ENCODE measurements around the gene CCL21. TPM values are rescaled to one million over a fixed set of nuclear protein-coding genes. Genes with fewer than 3 reads are reported as not detected.
"Not testable (repeated sequence)": the region's sequence is repeated elsewhere in the genome, so short reads cannot be mapped to it uniquely, and the experiment has no call there.

CCL21 gene
- polyA plus RNA-seq, 1 experiment: not detected

DNA sequence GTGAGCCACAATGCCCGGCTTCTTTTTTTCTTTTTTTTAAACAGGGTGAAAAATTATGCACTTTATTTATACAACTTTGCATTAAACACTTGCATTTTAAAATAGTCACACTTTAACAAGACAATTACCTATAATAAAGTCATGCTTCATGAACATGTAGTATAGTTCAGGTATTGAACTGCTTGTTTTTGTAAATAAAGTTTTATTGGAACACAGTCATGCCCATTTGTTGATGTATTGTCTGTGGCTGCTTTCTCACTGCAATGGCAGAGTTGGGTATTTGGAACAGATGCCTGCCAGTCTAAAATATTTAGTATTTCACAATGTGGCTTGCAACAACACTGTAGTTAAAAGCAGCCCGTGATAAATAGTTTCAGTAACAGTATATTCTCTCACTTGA lies 32.8 kb upstream of the CCL21 start:
- no peak for DNase-seq (ENCODE audit: low read depth)
- POLR2A ChIA-PET: no interaction called here

DNA sequence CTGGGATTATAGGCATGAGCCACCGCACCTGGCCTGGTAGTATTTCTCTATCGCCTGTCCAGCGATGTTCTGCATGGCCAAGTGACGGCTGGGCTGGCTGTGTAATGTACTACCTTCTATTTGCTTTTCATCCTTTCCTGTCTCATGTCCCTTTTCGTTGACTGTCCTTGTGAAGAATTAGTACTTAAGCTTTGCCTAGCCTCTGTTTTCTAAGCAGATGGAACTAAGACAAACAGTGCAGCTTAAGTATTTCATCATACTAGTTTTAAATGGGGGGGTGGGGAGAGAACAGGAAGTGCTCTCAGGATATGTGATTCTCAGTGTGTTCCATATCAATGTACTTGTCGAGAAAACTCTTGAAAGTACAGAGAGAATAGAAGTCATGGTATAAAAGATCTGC lies 31.7 kb upstream of the CCL21 start:
- Histone ChIP-seq H3K27me3 (ENCODE audit: control insufficient read depth, insufficient read depth, low read length) (peaks cover 1% of the 10 kb centered on the region; the same call in 1 of the 2 replicates), H3K36me3 (ENCODE audit: control insufficient read depth, insufficient read depth, low read length) (no peaks in the 10 kb centered on the region), H3K4me3 (ENCODE audit: low read depth, low read length) (no peak overlapping the region)
- DNase-seq (ENCODE audit: low read depth): no peak
- TF ChIP-seq, protein P1, sequence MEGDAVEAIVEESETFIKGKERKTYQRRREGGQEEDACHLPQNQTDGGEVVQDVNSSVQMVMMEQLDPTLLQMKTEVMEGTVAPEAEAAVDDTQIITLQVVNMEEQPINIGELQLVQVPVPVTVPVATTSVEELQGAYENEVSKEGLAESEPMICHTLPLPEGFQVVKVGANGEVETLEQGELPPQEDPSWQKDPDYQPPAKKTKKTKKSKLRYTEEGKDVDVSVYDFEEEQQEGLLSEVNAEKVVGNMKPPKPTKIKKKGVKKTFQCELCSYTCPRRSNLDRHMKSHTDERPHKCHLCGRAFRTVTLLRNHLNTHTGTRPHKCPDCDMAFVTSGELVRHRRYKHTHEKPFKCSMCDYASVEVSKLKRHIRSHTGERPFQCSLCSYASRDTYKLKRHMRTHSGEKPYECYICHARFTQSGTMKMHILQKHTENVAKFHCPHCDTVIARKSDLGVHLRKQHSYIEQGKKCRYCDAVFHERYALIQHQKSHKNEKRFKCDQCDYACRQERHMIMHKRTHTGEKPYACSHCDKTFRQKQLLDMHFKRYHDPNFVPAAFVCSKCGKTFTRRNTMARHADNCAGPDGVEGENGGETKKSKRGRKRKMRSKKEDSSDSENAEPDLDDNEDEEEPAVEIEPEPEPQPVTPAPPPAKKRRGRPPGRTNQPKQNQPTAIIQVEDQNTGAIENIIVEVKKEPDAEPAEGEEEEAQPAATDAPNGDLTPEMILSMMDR (IDR thresholded peaks at IDR 0.05; ENCODE audit: insufficient read depth, low read depth, low read length): no peak
- ChIA-PET CTCF (interaction anchor here (1.0 kb wide), 1 partner anchor 14 kb away, joined by 3 read pairs; no protein-coding TSS in a partner anchor), POLR2A (interaction anchor here (0.6 to 0.7 kb wide), 2 partner anchors 68 to 331 kb away, joined by 7 to 12 read pairs; partner anchors contain the start of gene VCP)

More for the DNA sequence above, 32.8 kb upstream of the CCL21 start:
- CTCF ChIA-PET: no interaction called here
- Histone ChIP-seq H3K27me3 (ENCODE audit: control insufficient read depth, insufficient read depth, low read length) (peaks cover 1% of the 10 kb centered on the region; the same call in 1 of the 2 replicates), H3K36me3 (ENCODE audit: control insufficient read depth, insufficient read depth, low read length) (no peaks in the 10 kb centered on the region), H3K4me3 (ENCODE audit: low read depth, low read length) (no peak overlapping the region)
- TF ChIP-seq, protein P1 (IDR thresholded peaks at IDR 0.05; ENCODE audit: insufficient read depth, low read depth, low read length): no peak

DNA sequence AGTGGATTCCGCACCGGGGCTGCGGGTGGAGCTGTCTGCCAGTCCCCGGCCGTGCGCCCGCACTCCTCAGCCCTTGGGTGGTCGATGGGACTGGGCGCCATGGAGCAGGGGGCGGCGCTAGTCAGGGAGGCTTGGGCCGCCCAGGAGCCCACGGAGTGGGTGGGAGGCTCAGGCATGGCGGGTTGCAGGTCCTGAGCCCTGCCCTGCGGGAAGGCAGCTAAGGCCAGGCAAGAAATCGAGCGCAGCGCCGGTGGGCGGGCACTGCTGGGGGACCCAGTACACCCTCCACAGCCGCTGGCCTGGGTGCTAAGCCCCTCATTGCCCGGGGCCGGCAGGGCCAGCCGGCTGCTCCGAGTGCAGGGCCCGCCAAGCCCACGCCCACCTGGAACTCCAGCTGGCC lies 30.2 kb upstream of the CCL21 start:
- H3K36me3 ChIP-seq (ENCODE audit: control insufficient read depth, insufficient read depth, low read length); CTCF ChIA-PET; POLR2A ChIA-PET; H3K27me3 ChIP-seq (ENCODE audit: control insufficient read depth, insufficient read depth, low read length); DNase-seq (ENCODE audit: low read depth); H3K4me3 ChIP-seq (ENCODE audit: low read depth, low read length): not testable (repeated sequence)

DNA sequence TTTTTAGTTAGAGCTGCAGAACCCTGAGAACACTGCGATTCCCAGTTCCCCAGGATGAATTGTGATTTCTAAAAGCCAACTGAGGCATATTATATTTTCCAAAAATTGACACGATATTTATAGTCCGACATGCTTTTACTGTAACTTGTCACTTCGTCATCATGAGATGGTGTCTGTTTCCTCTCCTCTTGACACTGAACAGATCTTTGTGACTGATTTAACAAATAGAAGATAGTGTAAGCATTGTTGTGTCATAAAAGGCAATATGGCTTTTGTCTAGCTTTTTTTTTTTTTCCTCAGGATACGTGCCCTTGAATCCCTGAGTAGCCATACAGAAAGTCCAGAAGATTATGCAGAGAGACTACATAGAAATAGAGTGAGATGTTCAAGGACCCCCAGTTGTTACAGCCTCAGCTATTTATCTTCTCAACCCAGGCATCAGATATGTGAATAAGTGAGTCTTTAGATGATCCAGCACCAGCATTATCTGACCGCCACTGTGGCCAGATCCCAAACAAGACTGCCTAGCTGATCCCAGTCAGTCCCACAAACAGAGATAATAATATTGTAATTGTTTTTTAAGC lies 27.8 kb upstream of the CCL21 start:
- POLR2A ChIA-PET: no interaction called here
- Histone ChIP-seq H3K27me3 (ENCODE audit: control insufficient read depth, insufficient read depth, low read length) (no peaks in the 10 kb centered on the region), H3K36me3 (ENCODE audit: control insufficient read depth, insufficient read depth, low read length) (no peaks in the 10 kb centered on the region), H3K4me3 (ENCODE audit: low read depth, low read length) (no peak overlapping the region)
- TF ChIP-seq, protein P1 (IDR thresholded peaks at IDR 0.05; ENCODE audit: insufficient read depth, low read depth, low read length): no peak
- no peak for DNase-seq (ENCODE audit: low read depth)
- CTCF ChIA-PET: interaction anchor here (1.4 kb wide), 1 partner anchor 15 kb away, joined by 3 read pairs; no protein-coding TSS in a partner anchor

DNA sequence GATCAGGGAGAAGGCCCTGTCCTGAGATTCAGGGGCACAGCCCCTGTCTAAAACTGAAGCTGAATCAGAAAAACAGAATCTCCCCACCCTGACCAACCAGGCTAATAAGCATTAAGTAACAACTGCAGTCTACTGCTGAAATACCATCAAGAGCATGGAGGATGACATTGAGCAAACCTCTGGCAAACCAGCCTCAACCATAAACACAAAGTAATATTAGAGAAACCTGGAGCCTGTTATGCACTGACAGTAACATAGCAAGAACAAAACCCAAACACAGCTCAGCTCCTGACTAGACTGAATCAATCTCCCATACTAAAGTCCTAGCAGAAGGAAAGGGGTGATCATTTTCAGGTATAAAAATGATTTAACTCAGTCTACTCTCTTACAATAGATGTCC lies 24.8 kb upstream of the CCL21 start:
- CTCF ChIA-PET: no interaction called here
- DNase-seq (ENCODE audit: low read depth): no peak
- TF ChIP-seq, protein P1 (IDR thresholded peaks at IDR 0.05; ENCODE audit: insufficient read depth, low read depth, low read length): no peak

DNA sequence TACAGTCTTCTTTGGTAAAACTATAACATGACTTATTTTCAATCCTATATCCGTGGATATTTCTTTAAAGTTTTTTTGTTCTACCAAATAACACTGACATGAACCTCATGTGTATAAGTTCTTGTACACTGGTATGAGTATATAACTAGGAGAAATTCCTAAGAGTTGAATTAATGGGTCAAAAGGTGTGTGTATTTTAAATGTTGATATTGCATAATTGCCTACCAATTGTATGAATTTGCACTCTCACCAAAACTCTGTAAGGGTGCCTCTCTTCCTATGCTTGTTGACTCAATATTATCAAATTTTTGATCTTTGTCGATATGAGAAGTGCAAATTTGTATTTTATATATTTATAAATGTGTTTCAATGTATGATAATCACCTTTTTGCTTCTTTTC lies 22.9 kb upstream of the CCL21 start:
- Histone ChIP-seq H3K27me3 (ENCODE audit: control insufficient read depth, insufficient read depth, low read length) (peaks cover 2% of the 10 kb centered on the region; the same call in 1 of the 2 replicates), H3K4me3 (ENCODE audit: low read depth, low read length) (no peak overlapping the region), H3K36me3 (ENCODE audit: control insufficient read depth, insufficient read depth, low read length) (no peaks in the 10 kb centered on the region)
- ChIA-PET CTCF (no interaction called here), POLR2A (no interaction called here)
- TF ChIP-seq, protein P1 (IDR thresholded peaks at IDR 0.05; ENCODE audit: insufficient read depth, low read depth, low read length): no peak
- DNase-seq (ENCODE audit: low read depth): no peak

More for the DNA sequence above, 24.8 kb upstream of the CCL21 start:
- H3K27me3 ChIP-seq (ENCODE audit: control insufficient read depth, insufficient read depth, low read length): peaks cover 2% of the 10 kb centered on the region; the same call in 1 of the 2 replicates
- no peak overlapping the region for H3K4me3 ChIP-seq (ENCODE audit: low read depth, low read length)
- POLR2A ChIA-PET: no interaction called here
- no peaks in the 10 kb centered on the region for H3K36me3 ChIP-seq (ENCODE audit: control insufficient read depth, insufficient read depth, low read length)

Data from BJ (cell line).